ENCODE results near the gene BTBD17.

DNA sequence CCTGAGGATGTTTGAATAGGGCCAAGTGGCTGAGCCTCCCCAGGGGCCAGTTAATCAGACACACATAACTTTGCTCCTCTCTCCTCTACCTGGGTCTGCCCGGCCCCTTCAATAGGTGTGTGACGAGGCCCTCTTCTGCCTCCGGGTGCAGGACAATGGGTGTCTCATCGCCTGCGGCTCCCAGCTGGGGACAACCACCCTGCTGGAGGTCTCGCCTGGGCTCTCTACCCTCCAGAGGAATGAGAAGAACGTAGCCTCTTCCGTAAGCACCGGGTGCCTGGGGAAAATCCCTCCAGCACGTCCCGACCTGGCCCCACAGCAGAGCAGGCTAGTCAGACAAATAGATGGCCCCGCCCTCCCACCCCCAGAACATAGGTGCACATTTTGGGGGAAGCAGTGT is 51.8 kb downstream of the BTBD17 start:
- TF ChIP-seq, protein P1, sequence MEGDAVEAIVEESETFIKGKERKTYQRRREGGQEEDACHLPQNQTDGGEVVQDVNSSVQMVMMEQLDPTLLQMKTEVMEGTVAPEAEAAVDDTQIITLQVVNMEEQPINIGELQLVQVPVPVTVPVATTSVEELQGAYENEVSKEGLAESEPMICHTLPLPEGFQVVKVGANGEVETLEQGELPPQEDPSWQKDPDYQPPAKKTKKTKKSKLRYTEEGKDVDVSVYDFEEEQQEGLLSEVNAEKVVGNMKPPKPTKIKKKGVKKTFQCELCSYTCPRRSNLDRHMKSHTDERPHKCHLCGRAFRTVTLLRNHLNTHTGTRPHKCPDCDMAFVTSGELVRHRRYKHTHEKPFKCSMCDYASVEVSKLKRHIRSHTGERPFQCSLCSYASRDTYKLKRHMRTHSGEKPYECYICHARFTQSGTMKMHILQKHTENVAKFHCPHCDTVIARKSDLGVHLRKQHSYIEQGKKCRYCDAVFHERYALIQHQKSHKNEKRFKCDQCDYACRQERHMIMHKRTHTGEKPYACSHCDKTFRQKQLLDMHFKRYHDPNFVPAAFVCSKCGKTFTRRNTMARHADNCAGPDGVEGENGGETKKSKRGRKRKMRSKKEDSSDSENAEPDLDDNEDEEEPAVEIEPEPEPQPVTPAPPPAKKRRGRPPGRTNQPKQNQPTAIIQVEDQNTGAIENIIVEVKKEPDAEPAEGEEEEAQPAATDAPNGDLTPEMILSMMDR (IDR thresholded peaks at IDR 0.05), result no peak
- no peak for TF ChIP-seq EZH2 (IDR thresholded peaks at IDR 0.05)
